HepG2 (cell line): Measurements from ENCODE around the gene ADH5. TPM values are rescaled to one million over a fixed set of nuclear protein-coding genes. Genes with fewer than 3 reads are reported as not detected.

Experiments
- ATAC-seq: fragments of 200-7000 bp; cut with Tn5 transposase; 3 replicates; pipeline ENCODE4 v1.9.1; 2020; ENCODE audit warnings: mild to moderate bottlenecking, moderate library complexity
- BruUV-seq: library from RNA; stranded (reverse); fragments of 400-500 nt; replicated peaks from 2 replicates; lab custom pipeline; 2021; lab: Mats Ljungman, UMichigan
- CTCF ChIA-PET: fragments of 300-600 bp; formaldehyde crosslinking; extraction: SDS; loops from one replicate; lab custom pipeline; 2021; ENCODE audit warnings: low total read pairs, inconsistent platforms, low intra/inter-chr PET ratio; lab: Yijun Ruan, JAX
- POLR2A ChIA-PET: fragments of 350-600 bp; sonication (Branson Sonifier 250); formaldehyde crosslinking; loops from one replicate; lab custom pipeline; 2020; ENCODE audit warnings: antibody characterized with exemption, inconsistent platforms; lab: Yijun Ruan, JAX
- DNase-seq: peaks from one replicate; pipeline ENCODE4 v3.0.0-alpha.2; 2015; ENCODE audit warnings: low spot score
- FAIRE-seq: peaks from 3 replicates; lab custom pipeline; 2011; peaks lifted over from hg19 to GRCh38; lab: Jason Lieb, UNC
- H2AFZ ChIP-seq: one replicate; pipeline ENCODE4 v1.6.1; 2011; ENCODE audit warnings: low read length, inconsistent platforms
- H3K27ac ChIP-seq: fragments of 300-600 bp; 3 replicates; pipeline ENCODE4 v1.8.0; 2011; ENCODE audit warnings: mixed run types, mild to moderate bottlenecking, mixed read lengths, low read length, inconsistent platforms; ENCODE audit not compliant: insufficient read depth; ENCODE audit errors: extremely low read length
- H3K27me3 ChIP-seq, 2 experiments: fragments of 200-600 bp in 1 of 2; 2 replicates in 1 of 2; 3 replicates in 1 of 2; pipeline versions ENCODE4 v1.6.0 to v1.8.0; 2011; ENCODE audit warnings: low read length in 2 of 2, mild to moderate bottlenecking in 2 of 2, moderate library complexity in 2 of 2, inconsistent platforms in 1 of 2; ENCODE audit not compliant: insufficient read depth in 2 of 2, control insufficient read depth in 1 of 2
- H3K36me3 ChIP-seq, 2 experiments: fragments of 200-600 bp in 1 of 2; replicated peaks in 1 of 2; 2 replicates in 1 of 2; 3 replicates in 1 of 2; pipeline versions ENCODE4 v1.5.1 to v1.8.0; 2011; ENCODE audit warnings: low read length in 2 of 2, inconsistent platforms in 1 of 2; ENCODE audit not compliant: insufficient read depth in 2 of 2, control insufficient read depth in 1 of 2
- H3K4me1 ChIP-seq: 2 replicates; pipeline ENCODE4 v1.5.1; 2012; ENCODE audit warnings: low read length, inconsistent platforms; ENCODE audit not compliant: insufficient read depth
- H3K4me2 ChIP-seq: 2 replicates; pipeline ENCODE4 v1.6.0; 2011; ENCODE audit warnings: low read depth, low read length, inconsistent platforms
- H3K4me3 ChIP-seq, 3 experiments: fragments of 200-600 bp in 1 of 3; sonication (generic), shearing (Covaris generic) in 1 of 3; replicated peaks in 1 of 3; 2 replicates each; pipeline ENCODE4 v1.5.1; 2011 to 2016; ENCODE audit warnings: low read length in 3 of 3, inconsistent platforms in 2 of 3, low read depth in 2 of 3, mild to moderate bottlenecking in 2 of 3, control low read depth in 1 of 3, mixed read lengths in 1 of 3; ENCODE audit not compliant: insufficient read depth in 1 of 3
- H3K79me2 ChIP-seq: one replicate; pipeline ENCODE4 v1.6.1; 2011; ENCODE audit warnings: low read length, inconsistent platforms; ENCODE audit not compliant: insufficient read depth
- H3K9ac ChIP-seq: 2 replicates; pipeline ENCODE4 v1.6.0; 2011; ENCODE audit warnings: mild to moderate bottlenecking, low read depth, low read length, inconsistent platforms; ENCODE audit not compliant: insufficient read depth
- H3K9me3 ChIP-seq: 2 replicates; pipeline ENCODE4 v1.5.1; 2012; ENCODE audit warnings: mild to moderate bottlenecking, low read length
- H4K20me1 ChIP-seq: 2 replicates; pipeline ENCODE4 v1.6.0; 2011; ENCODE audit warnings: inconsistent platforms, mild to moderate bottlenecking, low read length, moderate library complexity; ENCODE audit not compliant: insufficient read depth
- ATRX ChIP-seq: sonication (generic); formaldehyde crosslinking; IDR thresholded peaks from 2 replicates; pipeline ENCODE4 v1.4.0; 2020; ENCODE audit warnings: missing genetic modification reagents, borderline replicate concordance
- BHLHE40 ChIP-seq: IDR thresholded peaks from 2 replicates; pipeline ENCODE4 v1.6.1; 2011; ENCODE audit warnings: low read length, improper control_type of control experiment
- EP300 ChIP-seq, 3 experiments: sonication (generic) in 1 of 3; formaldehyde crosslinking in 1 of 3; IDR thresholded peaks; 2 replicates each; pipeline versions ENCODE4 v1.5.1 to v1.6.1; 2011 to 2020; ENCODE audit warnings: low read depth in 2 of 3, low read length in 2 of 3, borderline replicate concordance in 1 of 3, improper control_type of control experiment in 1 of 3, mild to moderate bottlenecking in 1 of 3, missing genetic modification reagents in 1 of 3, moderate library complexity in 1 of 3
- GPN1 ChIP-seq: sonication (generic); formaldehyde crosslinking; IDR thresholded peaks from 2 replicates; pipeline ENCODE4 v1.5.1; 2020; ENCODE audit warnings: missing genetic modification reagents, borderline replicate concordance
- KMT2B ChIP-seq: IDR thresholded peaks from 2 replicates; pipeline ENCODE4 v1.6.1; 2016; ENCODE audit warnings: missing genetic modification reagents, missing compliant biosample characterization
- MATR3 ChIP-seq: sonication (generic); formaldehyde crosslinking; IDR thresholded peaks from 2 replicates; pipeline ENCODE4 v1.4.0; 2020; ENCODE audit warnings: missing genetic modification reagents
- MEIS2 ChIP-seq: sonication (generic); formaldehyde crosslinking; IDR thresholded peaks from 2 replicates; pipeline ENCODE4 v1.9.0; 2021; ENCODE audit warnings: mild to moderate bottlenecking, missing genetic modification reagents
- NR2C2 ChIP-seq: sonication (generic); formaldehyde crosslinking; IDR thresholded peaks from 2 replicates; pipeline ENCODE4 v1.4.0; 2020; ENCODE audit warnings: missing genetic modification reagents, mild to moderate bottlenecking, moderate library complexity, borderline replicate concordance
- PRPF4 ChIP-seq: fragments of 200-400 bp; formaldehyde crosslinking; IDR thresholded peaks from 2 replicates; pipeline ENCODE4 v1.6.1; 2016; ENCODE audit warnings: low read length, low read depth; ENCODE audit not compliant: poor library complexity, severe bottlenecking
- RAD21 ChIP-seq: fragments of 450-650 bp; formaldehyde crosslinking; IDR thresholded peaks from 2 replicates; pipeline ENCODE4 v1.5.0; 2020; ENCODE audit warnings: mild to moderate bottlenecking
- SP2 ChIP-seq: sonication (generic); formaldehyde crosslinking; IDR thresholded peaks from 2 replicates; pipeline ENCODE4 v1.5.1; 2020; ENCODE audit warnings: mild to moderate bottlenecking, missing genetic modification reagents
- TARDBP ChIP-seq: sonication (generic); formaldehyde crosslinking; IDR thresholded peaks from 2 replicates; pipeline ENCODE4 v1.8.0; 2022; ENCODE audit warnings: mild to moderate bottlenecking, missing genetic modification reagents
- ZNF589 ChIP-seq: sonication (generic); formaldehyde crosslinking; conservative IDR thresholded peaks from 2 replicates; pipeline ENCODE4 v1.8.0; 2022; ENCODE audit warnings: mild to moderate bottlenecking, moderate library complexity, missing genetic modification reagents
- ZNF782 ChIP-seq: sonication (generic); formaldehyde crosslinking; IDR thresholded peaks from 2 replicates; pipeline ENCODE4 v1.4.0; 2020; ENCODE audit warnings: missing genetic modification reagents, mild to moderate bottlenecking, borderline replicate concordance
- ZNF788 ChIP-seq: sonication (generic); formaldehyde crosslinking; IDR thresholded peaks from 2 replicates; pipeline ENCODE4 v1.5.0; 2020; ENCODE audit warnings: mild to moderate bottlenecking, missing genetic modification reagents, borderline replicate concordance
- WGBS: methylation state at CpG from one replicate; pipeline ENCODE4 v1.1.6; 2017; ENCODE audit warnings: low lambda C conversion rate; 5-methylcytosine and 5-hydroxymethylcytosine counted together
- in situ Hi-C: cut with HindIII; loops from 2 replicates; pipeline ENCODE4 v1.10.0; 2017; ENCODE audit warnings: low pct_unique_long_range_greater_than_20kb; ENCODE audit not compliant: extremely low pct_ligation_motif_present
- intact Hi-C: fragments of 100-400 bp; cut with micrococcal nuclease; formaldehyde crosslinking; loops from one replicate; pipeline ENCODE4 v1.10.0; 2022; ENCODE audit not compliant: unreplicated experiment
- polyA plus RNA-seq, 8 experiments: library from polyadenylated mRNA; depleted of rRNA in 3 of 8; stranded (reverse) in 7 of 8; unstranded in 1 of 8; fragments of >200 nt; fragmentation: Illumina TruSeq in 4 of 8; extraction: Trizol in 4 of 8; gene quantifications; 2 replicates each; pipeline versions ENCODE4 v1.2.1 to v1.2.3, GENCODE V29; 2011 to 2016; ENCODE audit warnings: low read depth in 4 of 8, missing spikeins in 1 of 8, mixed read lengths in 1 of 8; ENCODE audit not compliant: insufficient read depth in 1 of 8
- total RNA-seq, 5 experiments: library from RNA; depleted of rRNA; stranded (reverse); fragments of >200 nt; fragmentation: Illumina TruSeq; extraction: Trizol; gene quantifications; 2 replicates each; pipeline ENCODE4 v1.2.3, GENCODE V29; 2016; ENCODE audit warnings: low read depth in 1 of 5

Gene ADH5
- total and polyA plus RNA-seq, 2 of the 13 experiments (the other 11 are each of a cell fraction or from before 2014, with no cell fraction given) = 349 to 512 TPM

GRCh38 chr4:99126376-99126775 lies 37.8 kb upstream of the ADH5 start:
- H3K4me1 ChIP-seq = no peaks in the 10 kb centered on the region
- no peak overlapping the region for H3K27ac ChIP-seq
- no peak overlapping the region for H2AFZ ChIP-seq
- no peak overlapping the region for H3K4me2 ChIP-seq
- peaks cover 2 to 11% of the 10 kb centered on the region in 2 experiments; a peak in 3 of 5 replicates for H3K36me3 ChIP-seq
- no TSS peak for BruUV-seq
- intact Hi-C loops (no loop called here), in situ Hi-C loops (no loop called here)
- FAIRE-seq (no peak), ATAC-seq (no peak), DNase-seq (no peak)
- 79% methylated on average over 1 of the region's 1 CpG for WGBS
- peaks cover 11% of the 10 kb centered on the region; the same call in 1 of the 2 replicates for H3K9me3 ChIP-seq
- no peaks in the 10 kb centered on the region for H3K27me3 ChIP-seq
- no peak for TF ChIP-seq GPN1
- TF ChIP-seq BHLHE40 = no peak
- TF ChIP-seq RAD21 (CRISPR knock-in tag) = no peak
- no peak for TF ChIP-seq ATRX (CRISPR knock-in tag)
- TF ChIP-seq SP2 (CRISPR knock-in tag) = no peak
- no peak for TF ChIP-seq ZNF782 (CRISPR knock-in tag)
- TF ChIP-seq TARDBP (CRISPR knock-in tag) = no peak
- no peak for TF ChIP-seq ZNF788 (CRISPR knock-in tag)
- no peak for TF ChIP-seq NR2C2 (CRISPR knock-in tag)
- no peak for TF ChIP-seq PRPF4
- no peak for TF ChIP-seq MEIS2 (CRISPR knock-in tag)
- no peak for TF ChIP-seq EP300 (IDR thresholded peaks at IDR 0.05; ENCODE audit: low read depth in 2 of 2, low read length in 2 of 2)
- TF ChIP-seq EP300 (CRISPR knock-in tag; IDR thresholded peaks at IDR 0.05; ENCODE audit: borderline replicate concordance) = no peak
- no peak for TF ChIP-seq MATR3 (CRISPR knock-in tag)
- TF ChIP-seq KMT2B (CRISPR knock-in tag) = no peak
- no peak for TF ChIP-seq ZNF589 (CRISPR knock-in tag)
- POLR2A ChIA-PET = no interaction called here
- H3K79me2 ChIP-seq = no peaks in the 10 kb centered on the region
- no peaks in the 10 kb centered on the region for H4K20me1 ChIP-seq
- CTCF ChIA-PET = no interaction called here
- no peak overlapping the region for H3K4me3 ChIP-seq
- no peak overlapping the region for H3K9ac ChIP-seq
